HCT116 (cell line): ENCODE results near the gene CDH23. TPM values are rescaled to one million over a fixed set of nuclear protein-coding genes. Genes with fewer than 3 reads are reported as not detected.

ENCODE experiments used
- ATAC-seq: fragments of 200-7000 bp; cut with Tn5 transposase; 2 replicates; pipeline ENCODE4 v1.9.1; 2020; ENCODE audit warnings: mild to moderate bottlenecking, moderate library complexity
- BruUV-seq: library from RNA; stranded (reverse); fragments of 400-500 nt; replicated peaks from 2 replicates; lab custom pipeline; 2021; lab: Mats Ljungman, UMichigan
- CTCF ChIA-PET: fragments of 300-600 bp; sonication (Branson Sonifier 250); formaldehyde crosslinking; loops from one replicate; lab custom pipeline; 2021; ENCODE audit warnings: antibody characterized with exemption; lab: Charles Lee
- POLR2A ChIA-PET: fragments of 300-600, 350-600 bp; sonication (Branson Sonifier 250); formaldehyde crosslinking; loops from one replicate; lab custom pipeline; 2021; ENCODE audit warnings: antibody characterized with exemption; lab: Charles Lee
- RAD21 ChIA-PET, 2 experiments: fragments of 300-600 bp; sonication (Branson Sonifier 250); formaldehyde crosslinking; loops; one replicate each; lab custom pipeline; 2023; ENCODE audit warnings: low total read pairs in 2 of 2; ENCODE audit not compliant: uncharacterized antibody in 2 of 2, unreplicated experiment in 2 of 2, low non-redundant PET in 1 of 2; lab: Charles Lee
- DNase-seq: peaks from one replicate; pipeline ENCODE4 v3.0.0-alpha.2; 2010; ENCODE audit warnings: low read depth, low spot score
- H2AFZ ChIP-seq: fragments of 200-600 bp; shearing (Covaris generic), sonication (generic); 2 replicates; pipeline ENCODE4 v1.6.1; 2017; ENCODE audit warnings: low read depth, mixed run types, mixed read lengths, antibody characterized with exemption, low read length; ENCODE audit not compliant: poor library complexity, severe bottlenecking
- H3K27ac ChIP-seq: 2 replicates; pipeline ENCODE4 v1.5.1; 2012; ENCODE audit warnings: low read depth, low read length
- H3K27me3 ChIP-seq: fragments of 200-600 bp; sonication (generic); 2 replicates; pipeline ENCODE4 v1.6.1; 2016; ENCODE audit warnings: mixed run types, low read length, mixed read lengths; ENCODE audit not compliant: insufficient read depth
- H3K36me3 ChIP-seq, 2 experiments: fragments of 200-500 bp in 1 of 2; fragments of 200-600 bp in 1 of 2; sonication (Bioruptor generic) in 1 of 2; sonication (generic) in 1 of 2; 2 replicates each; pipeline versions ENCODE4 v1.5.1 to v1.6.1; 2014 to 2016; ENCODE audit warnings: low read length in 2 of 2, inconsistent platforms in 1 of 2, mixed read lengths in 1 of 2, mixed run types in 1 of 2; ENCODE audit not compliant: insufficient read depth in 2 of 2, control insufficient read depth in 1 of 2
- H3K4me1 ChIP-seq, 2 experiments: fragments of 200-600 bp in 1 of 2; sonication (generic) in 1 of 2; 2 replicates each; pipeline versions ENCODE4 v1.5.1 to v1.6.1; 2012 to 2017; ENCODE audit warnings: low read length in 2 of 2, inconsistent platforms in 1 of 2, mild to moderate bottlenecking in 1 of 2, mixed read lengths in 1 of 2, mixed run types in 1 of 2, moderate library complexity in 1 of 2; ENCODE audit not compliant: insufficient read depth in 2 of 2, control insufficient read depth in 1 of 2
- H3K4me2 ChIP-seq: fragments of 200-600 bp; sonication (generic); 2 replicates; pipeline ENCODE4 v1.6.1; 2017; ENCODE audit warnings: mixed run types, low read length, mixed read lengths
- H3K4me3 ChIP-seq, 2 experiments: fragments of 200-600 bp in 1 of 2; sonication (generic) in 1 of 2; replicated peaks in 1 of 2; 2 replicates each; pipeline ENCODE4 v1.5.1; 2011 to 2016; ENCODE audit warnings: low read length in 2 of 2, control low read depth in 1 of 2, low read depth in 1 of 2, mild to moderate bottlenecking in 1 of 2, mixed read lengths in 1 of 2, mixed run types in 1 of 2
- H3K79me2 ChIP-seq: fragments of 200-600 bp; sonication (generic); 2 replicates; pipeline ENCODE4 v1.6.1; 2017; ENCODE audit warnings: mild to moderate bottlenecking, mixed run types, low read length, moderate library complexity, mixed read lengths; ENCODE audit not compliant: insufficient read depth
- H3K9ac ChIP-seq: fragments of 200-600 bp; sonication (generic); 2 replicates; pipeline ENCODE4 v1.6.1; 2016; ENCODE audit warnings: low read length, mixed read lengths
- H3K9me2 ChIP-seq: fragments of 200-600 bp; sonication (generic), shearing (Covaris generic); 2 replicates; pipeline ENCODE4 v1.6.1; 2017; ENCODE audit warnings: mixed run types, mild to moderate bottlenecking, moderate library complexity; ENCODE audit not compliant: insufficient read depth
- H3K9me3 ChIP-seq, 2 experiments: fragments of 200-500 bp in 1 of 2; fragments of 200-600 bp in 1 of 2; sonication (Bioruptor generic) in 1 of 2; sonication (generic) in 1 of 2; 2 replicates each; pipeline ENCODE4 v1.6.1; 2014 to 2017; ENCODE audit warnings: low read length in 2 of 2, mixed read lengths in 2 of 2, inconsistent platforms in 1 of 2, low read depth in 1 of 2, mild to moderate bottlenecking in 1 of 2, mixed run types in 1 of 2, moderate library complexity in 1 of 2; ENCODE audit not compliant: control insufficient read depth in 1 of 2, insufficient read depth in 1 of 2
- H4K20me1 ChIP-seq: fragments of 200-600 bp; sonication (generic), shearing (Covaris generic); 2 replicates; pipeline ENCODE4 v1.6.1; 2017; ENCODE audit warnings: mixed run types, mild to moderate bottlenecking, moderate library complexity; ENCODE audit not compliant: insufficient read depth
- ATF3 ChIP-seq: IDR thresholded peaks from 2 replicates; pipeline ENCODE4 v1.6.1; 2012
- EGR1 ChIP-seq: IDR thresholded peaks from 2 replicates; pipeline ENCODE4 v1.6.1; 2012; ENCODE audit warnings: low read depth
- ELF1 ChIP-seq: IDR thresholded peaks from 2 replicates; pipeline ENCODE4 v1.6.1; 2012; ENCODE audit warnings: low read depth, borderline replicate concordance
- EZH2 ChIP-seq: fragments of 200-600 bp; sonication (generic); IDR thresholded peaks from 2 replicates; pipeline ENCODE4 v1.6.1; 2017; ENCODE audit warnings: antibody characterized with exemption, mixed run types
- EZH2phosphoT487 ChIP-seq: fragments of 200-600 bp; IDR thresholded peaks from 2 replicates; pipeline ENCODE4 v1.6.1; 2018; ENCODE audit warnings: antibody characterized with exemption, borderline replicate concordance
- FOSL1 ChIP-seq: IDR thresholded peaks from 2 replicates; pipeline ENCODE4 v1.6.1; 2012; ENCODE audit warnings: low read depth
- JUND ChIP-seq: IDR thresholded peaks from 2 replicates; pipeline ENCODE4 v1.6.1; 2012
- MAX ChIP-seq: IDR thresholded peaks from 2 replicates; pipeline ENCODE4 v1.6.1; 2012
- POLR2A ChIP-seq: IDR thresholded peaks from 2 replicates; pipeline ENCODE4 v1.7.0; 2011; ENCODE audit warnings: borderline replicate concordance; ENCODE audit not compliant: insufficient read depth, insufficient read length; ENCODE audit errors: extremely low read depth
- POLR2AphosphoS5 ChIP-seq: IDR thresholded peaks from 2 replicates; pipeline ENCODE4 v1.6.1; 2011; ENCODE audit warnings: mild to moderate bottlenecking, low read depth, low read length, moderate library complexity
- RAD21 ChIP-seq: IDR thresholded peaks from 2 replicates; pipeline ENCODE4 v1.6.1; 2012; ENCODE audit warnings: low read depth, mild to moderate bottlenecking
- SIN3A ChIP-seq: IDR thresholded peaks from 2 replicates; pipeline ENCODE4 v1.6.1; 2012; ENCODE audit warnings: low read depth
- SRF ChIP-seq: IDR thresholded peaks from 2 replicates; pipeline ENCODE4 v1.6.1; 2012; ENCODE audit warnings: low read depth
- TCF7L2 ChIP-seq: IDR thresholded peaks from 2 replicates; pipeline ENCODE4 v1.7.0; 2011; ENCODE audit warnings: borderline replicate concordance, inconsistent platforms; ENCODE audit not compliant: insufficient read depth, insufficient read length; ENCODE audit errors: extremely low read depth
- YY1 ChIP-seq: IDR thresholded peaks from 2 replicates; pipeline ENCODE4 v1.6.1; 2011; ENCODE audit warnings: low read length, low read depth, moderate library complexity, mild to moderate bottlenecking; ENCODE audit not compliant: insufficient replicate concordance; ENCODE audit errors: extremely low read depth
- ZBTB33 ChIP-seq: IDR thresholded peaks from 2 replicates; pipeline ENCODE4 v1.6.1; 2011; ENCODE audit warnings: mild to moderate bottlenecking, low read length, moderate library complexity; ENCODE audit not compliant: insufficient replicate concordance; ENCODE audit errors: extremely low read depth
- ZFX ChIP-seq: fragments of 450-650 bp; IDR thresholded peaks from 2 replicates; pipeline ENCODE4 v1.6.1; 2017
- ZNF274 ChIP-seq: fragments of 200-500 bp; sonication (Bioruptor generic); IDR thresholded peaks from 2 replicates; pipeline ENCODE4 v1.6.1; 2014; ENCODE audit warnings: mild to moderate bottlenecking, low read depth, low read length, inconsistent platforms
- intact Hi-C: fragments of 100-400 bp; cut with micrococcal nuclease; formaldehyde crosslinking; loops from 2 replicates; pipeline ENCODE4 v1.10.0; 2022
- total RNA-seq: library from RNA; stranded (reverse); gene quantifications from one replicate; pipeline ENCODE4 v1.2.1, GENCODE V29; 2021; ENCODE audit not compliant: unreplicated experiment

CDH23 gene
- total RNA-seq, 1 experiment from 2014 or later: not detected

- RAD21 ChIA-PET: no interaction called here
- CTCF ChIA-PET: interaction anchor here (2.3 kb wide), 1 partner anchor 10 kb away, joined by 7 read pairs; no protein-coding TSS in a partner anchor
Measured at GRCh38 chr10:71558991-71559390, 162.3 kb downstream of the CDH23 start.

GRCh38 chr10:71561003-71561574 is 164.4 kb downstream of the CDH23 start:
- Histone ChIP-seq H3K27ac (no peak overlapping the region), H3K9me3 (no peaks in the 10 kb centered on the region), H3K79me2 (no peaks in the 10 kb centered on the region), H4K20me1 (no peaks in the 10 kb centered on the region), H3K36me3 (no peaks in the 10 kb centered on the region), H3K4me2 (no peak overlapping the region), H3K9ac (no peak overlapping the region), H2AFZ (no peak overlapping the region), H3K4me3 (no peak overlapping the region), H3K4me1 (no peaks in the 10 kb centered on the region), H3K9me2 (no peaks in the 10 kb centered on the region), H3K27me3 (peaks cover 23% of the 10 kb centered on the region; the same call in 1 of the 2 replicates)
- intact Hi-C loops: no loop called here
- CTCF ChIA-PET: no interaction called here
- DNase-seq: no peak
- ATAC-seq: no peak
- no TSS peak for BruUV-seq
- RAD21 ChIA-PET: no interaction called here
- POLR2A ChIA-PET: no interaction called here
- TF ChIP-seq EZH2: no peak
- TF ChIP-seq ELF1: no peak
- no peak for TF ChIP-seq TCF7L2
- no peak for TF ChIP-seq YY1
- TF ChIP-seq ZFX: no peak
- no peak for TF ChIP-seq EZH2phosphoT487
- TF ChIP-seq MAX: no peak
- TF ChIP-seq POLR2A: no peak
- TF ChIP-seq JUND: no peak
- TF ChIP-seq ATF3: no peak
- TF ChIP-seq SIN3A: no peak
- TF ChIP-seq SRF: no peak
- TF ChIP-seq ZBTB33: no peak
- TF ChIP-seq FOSL1: no peak

More at GRCh38 chr10:71558991-71559390, 162.3 kb downstream of the CDH23 start:
- no TSS peak for BruUV-seq
- peaks cover 18% of the 10 kb centered on the region; the same call in 1 of the 2 replicates for H3K27me3 ChIP-seq
- no peak overlapping the region for H3K4me3 ChIP-seq
- no peak overlapping the region for H3K27ac ChIP-seq
- no peak for ATAC-seq
- no peak overlapping the region for H3K4me2 ChIP-seq
- H3K9ac ChIP-seq: no peak overlapping the region
- intact Hi-C loops: no loop called here
- H3K79me2 ChIP-seq: no peaks in the 10 kb centered on the region
- no peaks in the 10 kb centered on the region for H3K9me3 ChIP-seq
- POLR2A ChIA-PET: no interaction called here
- H3K36me3 ChIP-seq: no peaks in the 10 kb centered on the region
- H2AFZ ChIP-seq: no peak overlapping the region
- H3K9me2 ChIP-seq: no peaks in the 10 kb centered on the region
- no peaks in the 10 kb centered on the region for H3K4me1 ChIP-seq
- TF ChIP-seq YY1 (no peak), ZNF274 (no peak), EGR1 (no peak), POLR2AphosphoS5 (no peak), SIN3A (no peak), POLR2A (no peak), EZH2phosphoT487 (no peak), RAD21 (no peak), JUND (no peak)
- H4K20me1 ChIP-seq: no peaks in the 10 kb centered on the region
- DNase-seq: no peak
